DND-41 (cell line): ENCODE results near the gene SLC25A18.
"Not testable (repeated sequence)": the region's sequence is repeated elsewhere in the genome, so short reads cannot be mapped to it uniquely, and the experiment has no call there.

ENCODE experiments used
- ATAC-seq: fragments of 200-7000 bp; cut with Tn5 transposase; 3 replicates; pipeline ENCODE4 v1.9.1; 2021; ENCODE audit warnings: low read depth; ENCODE audit not compliant: insufficient read depth
- DNase-seq: peaks from one replicate; pipeline ENCODE4 v3.0.0-alpha.2; 2020
- H2AFZ ChIP-seq: 2 replicates; pipeline ENCODE4 v1.6.0; 2012; ENCODE audit warnings: low read depth, low read length
- H3K27ac ChIP-seq: 2 replicates; pipeline ENCODE4 v1.5.1; 2012; ENCODE audit warnings: low read length, inconsistent platforms
- H3K27me3 ChIP-seq: fragments of 200-600 bp; sonication (generic); 2 replicates; pipeline ENCODE4 v1.6.0; 2012; ENCODE audit warnings: low read length, mild to moderate bottlenecking, inconsistent platforms; ENCODE audit not compliant: insufficient read depth, poor library complexity
- H3K36me3 ChIP-seq: 2 replicates; pipeline ENCODE4 v1.5.1; 2012; ENCODE audit warnings: low read length, inconsistent platforms; ENCODE audit not compliant: insufficient read depth
- H3K4me1 ChIP-seq: 2 replicates; pipeline ENCODE4 v1.5.1; 2012; ENCODE audit warnings: mild to moderate bottlenecking, low read length; ENCODE audit not compliant: insufficient read depth
- H3K4me2 ChIP-seq: 2 replicates; pipeline ENCODE4 v1.6.0; 2012; ENCODE audit warnings: mild to moderate bottlenecking, moderate library complexity, low read length, inconsistent platforms; ENCODE audit not compliant: insufficient read depth
- H3K4me3 ChIP-seq, 2 experiments: fragments of 200-600 bp in 1 of 2; shearing (Covaris generic) in 1 of 2; 2 replicates each; pipeline ENCODE4 v1.5.1; 2012 to 2016; ENCODE audit warnings: inconsistent platforms in 2 of 2, low read length in 2 of 2, mild to moderate bottlenecking in 2 of 2, low read depth in 1 of 2, moderate library complexity in 1 of 2
- H3K79me2 ChIP-seq: 2 replicates; pipeline ENCODE4 v1.6.0; 2012; ENCODE audit warnings: low read length, inconsistent platforms; ENCODE audit not compliant: insufficient read depth
- H3K9ac ChIP-seq: 2 replicates; pipeline ENCODE4 v1.6.0; 2012; ENCODE audit warnings: low read depth, mild to moderate bottlenecking, inconsistent platforms, low read length, moderate library complexity
- H3K9me3 ChIP-seq: 2 replicates; pipeline ENCODE4 v1.5.1; 2012; ENCODE audit warnings: low read length, moderate library complexity, mild to moderate bottlenecking, inconsistent platforms; ENCODE audit not compliant: insufficient read depth, severe bottlenecking
- H4K20me1 ChIP-seq: 2 replicates; pipeline ENCODE4 v1.6.0; 2012; ENCODE audit warnings: low read length; ENCODE audit not compliant: insufficient read depth
- EZH2 ChIP-seq: IDR thresholded peaks from 3 replicates; pipeline ENCODE4 v1.6.1; 2012; ENCODE audit warnings: borderline replicate concordance, low read depth, mild to moderate bottlenecking, moderate library complexity, low read length, inconsistent platforms; ENCODE audit not compliant: severe bottlenecking
- TF ChIP-seq, protein P1 (sequence below): IDR thresholded peaks from 2 replicates; pipeline ENCODE4 v1.5.1; 2012; ENCODE audit warnings: borderline replicate concordance, low read length, moderate library complexity, mild to moderate bottlenecking; ENCODE audit not compliant: poor library complexity, severe bottlenecking; ENCODE audit errors: extremely low read depth

The SLC25A18 gene

DNA sequence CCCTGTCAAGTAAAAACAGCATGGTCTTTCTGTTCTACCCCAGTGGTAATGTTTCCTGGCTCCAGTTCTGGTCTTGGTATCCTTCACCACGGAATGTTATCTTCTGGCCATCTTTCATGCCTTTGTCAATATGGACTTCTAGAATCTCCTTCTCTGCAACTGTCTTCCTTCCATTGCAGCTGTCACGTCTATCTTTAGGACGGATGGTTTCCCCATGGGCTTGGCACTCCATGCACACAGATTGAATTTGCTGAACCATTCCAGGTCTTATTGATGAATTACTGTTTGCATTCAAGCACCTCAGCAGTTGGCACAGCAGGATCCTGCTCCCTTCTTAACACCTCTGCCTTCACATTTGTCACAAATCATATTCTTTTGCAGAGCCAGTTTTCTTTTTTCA lies 44.9 kb upstream of the SLC25A18 start:
- Histone ChIP-seq H3K4me1 (no peaks in the 10 kb centered on the region), H3K27me3 (no peaks in the 10 kb centered on the region), H4K20me1 (no peaks in the 10 kb centered on the region; the same call in 1 of the 2 replicates), H3K4me3 (no peak overlapping the region), H3K36me3 (no peaks in the 10 kb centered on the region), H3K27ac (no peak overlapping the region), H3K9me3 (no peaks in the 10 kb centered on the region), H3K79me2 (no peaks in the 10 kb centered on the region), H3K9ac (no peak overlapping the region), H2AFZ (no peak overlapping the region), H3K4me2 (no peak overlapping the region)
- ATAC-seq (no peak), DNase-seq (no peak)
- TF ChIP-seq EZH2: no peak
- TF ChIP-seq, protein P1, sequence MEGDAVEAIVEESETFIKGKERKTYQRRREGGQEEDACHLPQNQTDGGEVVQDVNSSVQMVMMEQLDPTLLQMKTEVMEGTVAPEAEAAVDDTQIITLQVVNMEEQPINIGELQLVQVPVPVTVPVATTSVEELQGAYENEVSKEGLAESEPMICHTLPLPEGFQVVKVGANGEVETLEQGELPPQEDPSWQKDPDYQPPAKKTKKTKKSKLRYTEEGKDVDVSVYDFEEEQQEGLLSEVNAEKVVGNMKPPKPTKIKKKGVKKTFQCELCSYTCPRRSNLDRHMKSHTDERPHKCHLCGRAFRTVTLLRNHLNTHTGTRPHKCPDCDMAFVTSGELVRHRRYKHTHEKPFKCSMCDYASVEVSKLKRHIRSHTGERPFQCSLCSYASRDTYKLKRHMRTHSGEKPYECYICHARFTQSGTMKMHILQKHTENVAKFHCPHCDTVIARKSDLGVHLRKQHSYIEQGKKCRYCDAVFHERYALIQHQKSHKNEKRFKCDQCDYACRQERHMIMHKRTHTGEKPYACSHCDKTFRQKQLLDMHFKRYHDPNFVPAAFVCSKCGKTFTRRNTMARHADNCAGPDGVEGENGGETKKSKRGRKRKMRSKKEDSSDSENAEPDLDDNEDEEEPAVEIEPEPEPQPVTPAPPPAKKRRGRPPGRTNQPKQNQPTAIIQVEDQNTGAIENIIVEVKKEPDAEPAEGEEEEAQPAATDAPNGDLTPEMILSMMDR: no peak

DNA sequence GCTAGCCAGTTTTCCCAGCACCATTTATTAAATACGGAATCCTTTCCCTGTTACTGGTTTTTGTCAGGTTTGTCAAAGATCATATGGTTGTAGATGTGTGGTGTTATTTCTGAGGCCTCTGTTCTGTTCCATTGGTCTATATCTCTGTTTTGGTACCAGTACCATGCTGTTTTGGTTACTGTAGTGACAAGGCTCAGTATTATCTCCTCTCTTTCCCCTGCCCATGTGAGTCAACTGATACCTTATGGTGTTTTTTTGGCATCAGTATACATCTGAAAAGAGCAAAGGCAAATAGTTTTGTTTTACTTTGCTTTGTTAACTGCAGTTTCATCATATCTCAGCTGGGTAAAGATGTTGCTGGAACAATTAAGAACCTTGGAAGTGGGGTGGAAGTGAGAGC lies 41.3 kb upstream of the SLC25A18 start:
- not testable (repeated sequence) for H3K79me2 ChIP-seq, H3K4me3 ChIP-seq, ATAC-seq, H2AFZ ChIP-seq, H3K9me3 ChIP-seq, H3K4me2 ChIP-seq, H3K9ac ChIP-seq, H3K36me3 ChIP-seq, H4K20me1 ChIP-seq, H3K27me3 ChIP-seq, H3K27ac ChIP-seq, DNase-seq, H3K4me1 ChIP-seq

DNA sequence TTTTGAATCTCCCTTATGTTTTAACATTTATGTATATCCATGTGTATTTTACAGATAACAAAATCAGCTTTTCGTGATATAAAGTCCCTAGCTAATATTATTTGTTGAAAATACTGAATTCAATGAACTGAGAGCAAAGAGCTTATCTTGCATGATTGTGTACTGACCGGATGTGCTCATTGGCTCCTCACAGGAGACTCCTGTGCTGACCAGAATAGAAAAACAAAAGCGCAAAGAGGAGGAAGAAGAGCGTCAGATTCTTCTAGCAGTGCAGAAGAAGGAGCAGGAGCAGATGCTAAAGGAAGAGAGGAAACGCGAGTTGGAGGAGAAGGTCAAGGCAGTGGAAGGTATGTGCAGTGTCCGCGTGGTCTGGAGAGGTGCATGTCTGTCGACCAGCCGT lies 39.4 kb upstream of the SLC25A18 start:
- Histone ChIP-seq H3K79me2 (no peaks in the 10 kb centered on the region), H3K27ac (no peak overlapping the region), H3K27me3 (peaks cover 2% of the 10 kb centered on the region), H3K4me3 (no peak overlapping the region), H3K9ac (no peak overlapping the region), H3K4me2 (no peak overlapping the region), H4K20me1 (no peaks in the 10 kb centered on the region), H3K4me1 (peaks cover 4% of the 10 kb centered on the region; the same call in 1 of the 2 replicates), H2AFZ (no peak overlapping the region), H3K9me3 (no peaks in the 10 kb centered on the region), H3K36me3 (no peaks in the 10 kb centered on the region)
- DNase-seq (no peak), ATAC-seq (no peak)
- no peak for TF ChIP-seq EZH2
- TF ChIP-seq, protein P1: no peak

DNA sequence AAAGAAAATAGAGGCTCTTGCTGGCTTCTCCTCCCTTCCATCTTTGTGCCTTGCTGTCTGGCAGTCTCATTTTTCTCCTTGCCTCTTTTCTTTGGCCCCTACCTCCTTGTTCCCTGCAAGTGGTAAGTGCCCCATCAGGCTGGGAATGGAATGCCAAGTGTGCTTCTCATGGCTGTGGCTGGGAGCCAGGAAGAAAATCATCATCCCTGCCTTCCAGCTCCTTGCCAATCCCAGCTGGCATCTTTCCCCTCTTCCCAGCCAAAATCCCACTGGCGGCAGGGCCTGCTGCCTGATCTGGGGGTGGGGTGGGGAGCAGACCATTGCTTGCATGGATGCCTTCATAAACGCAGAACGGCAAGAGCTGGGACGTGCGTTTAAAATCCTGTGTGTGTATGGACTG lies 27.0 kb upstream of the SLC25A18 start:
- Histone ChIP-seq H3K27me3 (no peaks in the 10 kb centered on the region), H3K4me2 (no peak overlapping the region), H4K20me1 (no peaks in the 10 kb centered on the region; the same call in 1 of the 2 replicates), H3K27ac (no peak overlapping the region), H3K9me3 (no peaks in the 10 kb centered on the region), H3K79me2 (no peaks in the 10 kb centered on the region), H3K9ac (no peak overlapping the region), H3K4me1 (no peaks in the 10 kb centered on the region), H3K36me3 (no peaks in the 10 kb centered on the region), H2AFZ (no peak overlapping the region), H3K4me3 (no peak overlapping the region)
- no peak for TF ChIP-seq EZH2
- TF ChIP-seq, protein P1: no peak
- ATAC-seq (no peak), DNase-seq (no peak)
